DOHH2 (cell line): ENCODE measurements around the gene SLC47A2.

Source experiments
- H3F3A ChIP-seq: fragments of 200-600 bp; sonication (generic), shearing (Covaris generic); 2 replicates; pipeline ENCODE4 v1.6.0; 2016; ENCODE audit warnings: antibody characterized with exemption, mild to moderate bottlenecking; ENCODE audit not compliant: control insufficient read depth, insufficient read depth
- H3K27ac ChIP-seq: fragments of 200-600 bp; sonication (generic); 2 replicates; pipeline ENCODE4 v1.5.1; 2014; ENCODE audit warnings: low read depth, mild to moderate bottlenecking, low read length, moderate library complexity
- H3K27me3 ChIP-seq: fragments of 200-600 bp; sonication (generic); 2 replicates; pipeline ENCODE4 v1.6.1; 2014; ENCODE audit warnings: mild to moderate bottlenecking, low read length, mixed read lengths; ENCODE audit not compliant: control insufficient read depth
- H3K36me3 ChIP-seq: fragments of 200-600 bp; sonication (generic); 2 replicates; pipeline ENCODE4 v1.6.1; 2014; ENCODE audit warnings: mild to moderate bottlenecking, low read length, moderate library complexity, mixed read lengths; ENCODE audit not compliant: control insufficient read depth
- H3K4me1 ChIP-seq: fragments of 200-600 bp; sonication (generic); 2 replicates; pipeline ENCODE4 v1.6.1; 2014; ENCODE audit warnings: mild to moderate bottlenecking, low read length, mixed read lengths; ENCODE audit not compliant: control insufficient read depth
- H3K4me2 ChIP-seq: fragments of 200-600 bp; sonication (generic); 2 replicates; pipeline ENCODE4 v1.6.0; 2014; ENCODE audit warnings: mild to moderate bottlenecking, low read length, moderate library complexity
- H3K4me3 ChIP-seq: fragments of 200-600 bp; sonication (generic); 2 replicates; pipeline ENCODE4 v1.5.1; 2014; ENCODE audit warnings: mild to moderate bottlenecking, low read length, mixed read lengths
- H3K79me2 ChIP-seq: fragments of 200-600 bp; sonication (generic); 2 replicates; pipeline ENCODE4 v1.6.1; 2014; ENCODE audit warnings: mild to moderate bottlenecking, low read length, mixed read lengths; ENCODE audit not compliant: control insufficient read depth
- H3K9me2 ChIP-seq: fragments of 200-600 bp; sonication (generic); replicated peaks from 2 replicates; pipeline ENCODE4 v1.6.1; 2014; ENCODE audit warnings: mild to moderate bottlenecking, low read length, mixed read lengths; ENCODE audit not compliant: control insufficient read depth
- H3K9me3 ChIP-seq: fragments of 200-600 bp; sonication (generic); 2 replicates; pipeline ENCODE4 v1.6.1; 2014; ENCODE audit warnings: antibody characterized with exemption, low read length, mixed read lengths; ENCODE audit not compliant: control insufficient read depth, insufficient read depth
- H4K20me1 ChIP-seq: fragments of 200-600 bp; sonication (generic); 2 replicates; pipeline ENCODE4 v1.6.0; 2014; ENCODE audit warnings: low read depth, mild to moderate bottlenecking, antibody characterized with exemption, low read length, moderate library complexity; ENCODE audit not compliant: control insufficient read depth, insufficient read depth
- CTCF ChIP-seq: fragments of 200-600 bp; sonication (generic); IDR thresholded peaks from one replicate; pipeline ENCODE4 v1.5.1; 2014; ENCODE audit warnings: antibody characterized with exemption, mild to moderate bottlenecking, low read depth, low read length; ENCODE audit not compliant: poor library complexity, severe bottlenecking
- EZH2phosphoT487 ChIP-seq: fragments of 200-600 bp; sonication (generic); IDR thresholded peaks from 2 replicates; pipeline ENCODE4 v1.6.1; 2017; ENCODE audit warnings: borderline replicate concordance, mild to moderate bottlenecking, antibody characterized with exemption, low read length, moderate library complexity, mixed read lengths

The SLC47A2 gene

GRCh38 chr17:19744492-19744891 lies 28.1 kb upstream of the SLC47A2 start:
- Histone ChIP-seq H3K9me2 (no peaks in the 10 kb centered on the region), H3K4me1 (no peaks in the 10 kb centered on the region), H3K36me3 (no peaks in the 10 kb centered on the region), H3K79me2 (no peaks in the 10 kb centered on the region), H3K4me3 (no peak overlapping the region), H4K20me1 (no peaks in the 10 kb centered on the region), H3K4me2 (no peak overlapping the region), H3K9me3 (no peaks in the 10 kb centered on the region), H3K27me3 (no peaks in the 10 kb centered on the region), H3F3A (no peaks in the 10 kb centered on the region), H3K27ac (no peak overlapping the region)
- TF ChIP-seq EZH2phosphoT487: no peak
- no peak for TF ChIP-seq CTCF

- Histone ChIP-seq H3F3A (no peaks in the 10 kb centered on the region), H3K27me3 (no peaks in the 10 kb centered on the region), H4K20me1 (no peaks in the 10 kb centered on the region), H3K79me2 (no peaks in the 10 kb centered on the region), H3K27ac (no peak overlapping the region), H3K4me2 (no peak overlapping the region), H3K36me3 (no peaks in the 10 kb centered on the region), H3K9me2 (no peaks in the 10 kb centered on the region), H3K4me3 (no peak overlapping the region), H3K4me1 (no peaks in the 10 kb centered on the region), H3K9me3 (no peaks in the 10 kb centered on the region)
- no peak for TF ChIP-seq CTCF
- no peak for TF ChIP-seq EZH2phosphoT487
Measured at GRCh38 chr17:19743101-19744100, 27.0 kb upstream of the SLC47A2 start.

- H3K4me3 ChIP-seq: no peak overlapping the region
- H3K9me3 ChIP-seq: no peaks in the 10 kb centered on the region
- H3K9me2 ChIP-seq: no peaks in the 10 kb centered on the region
- no peaks in the 10 kb centered on the region for H3K4me1 ChIP-seq
- H3K79me2 ChIP-seq: no peaks in the 10 kb centered on the region
- no peaks in the 10 kb centered on the region for H3F3A ChIP-seq
- no peak overlapping the region for H3K27ac ChIP-seq
- H3K27me3 ChIP-seq: no peaks in the 10 kb centered on the region
- H3K36me3 ChIP-seq: no peaks in the 10 kb centered on the region
- no peak overlapping the region for H3K4me2 ChIP-seq
- H4K20me1 ChIP-seq: no peaks in the 10 kb centered on the region
- TF ChIP-seq CTCF (no peak), EZH2phosphoT487 (no peak)
Measured at GRCh38 chr17:19742495-19742894, 26.1 kb upstream of the SLC47A2 start.
